Measurements from ENCODE around the gene RBMS2.
"Not testable (repeated sequence)": the region's sequence is repeated elsewhere in the genome, so short reads cannot be mapped to it uniquely, and the experiment has no call there.

Gene RBMS2

GRCh38 chr12:56529656-56530055 lies 8.0 kb downstream of the RBMS2 start:
- H3K4me1 Mint-ChIP-seq = no peaks in the 10 kb centered on the region
- no peak overlapping the region for H3K4me3 Mint-ChIP-seq
- no peak for DNase-seq
- H3K27me3 Mint-ChIP-seq = no peaks in the 10 kb centered on the region
- no peak for ATAC-seq (replicated peaks)
- H3K9me3 Mint-ChIP-seq = no peaks in the 10 kb centered on the region
- peaks cover 0 to 2% of the 10 kb centered on the region in 2 donors for H3K36me3 Mint-ChIP-seq
- H3K27ac Mint-ChIP-seq = no peak overlapping the region

GRCh38 chr12:56530390-56531055 lies 8.9 kb downstream of the RBMS2 start:
- Mint-ChIP-seq H3K4me1 (no peaks in the 10 kb centered on the region), H3K9me3 (no peaks in the 10 kb centered on the region), H3K27ac (no peak overlapping the region), H3K27me3 (peaks cover 0 to 1% of the 10 kb centered on the region in 2 donors), H3K4me3 (no peak overlapping the region), H3K36me3 (peaks cover 0 to 2% of the 10 kb centered on the region in 2 donors)
- no peak for DNase-seq
- no peak for ATAC-seq (replicated peaks)

- no peaks in the 10 kb centered on the region for H3K36me3 Mint-ChIP-seq
- H3K9me3 Mint-ChIP-seq = no peaks in the 10 kb centered on the region
These were observed 15.9 kb downstream of the RBMS2 start for GRCh38 chr12:56537546-56537945.

GRCh38 chr12:56541631-56542030 lies 20.0 kb downstream of the RBMS2 start:
- ATAC-seq (replicated peaks) = no peak
- H3K36me3 Mint-ChIP-seq = no peaks in the 10 kb centered on the region

More at GRCh38 chr12:56537546-56537945, 15.9 kb downstream of the RBMS2 start:
- Mint-ChIP-seq H3K4me3 (no peak overlapping the region), H3K27ac (no peak overlapping the region), H3K27me3 (peaks cover 0 to 4% of the 10 kb centered on the region in 2 donors), H3K4me1 (no peaks in the 10 kb centered on the region)
- DNase-seq (no peak), ATAC-seq (replicated peaks) (no peak)

GRCh38 chr12:56542164-56542563 lies 20.5 kb downstream of the RBMS2 start:
- ATAC-seq (replicated peaks) = no peak

More at GRCh38 chr12:56541631-56542030, 20.0 kb downstream of the RBMS2 start:
- Mint-ChIP-seq H3K27ac (no peak overlapping the region), H3K4me3 (no peak overlapping the region), H3K27me3 (no peaks in the 10 kb centered on the region), H3K9me3 (no peaks in the 10 kb centered on the region), H3K4me1 (no peaks in the 10 kb centered on the region)
- DNase-seq = no peak

GRCh38 chr12:56545023-56545604 lies 23.5 kb downstream of the RBMS2 start:
- ATAC-seq (replicated peaks) = no peak

More at GRCh38 chr12:56542164-56542563, 20.5 kb downstream of the RBMS2 start:
- no peak for DNase-seq
- H3K36me3 Mint-ChIP-seq = no peaks in the 10 kb centered on the region
- H3K27me3 Mint-ChIP-seq = no peaks in the 10 kb centered on the region
- H3K4me3 Mint-ChIP-seq = no peak overlapping the region
- no peak overlapping the region for H3K27ac Mint-ChIP-seq
- no peaks in the 10 kb centered on the region for H3K4me1 Mint-ChIP-seq
- H3K9me3 Mint-ChIP-seq = no peaks in the 10 kb centered on the region

GRCh38 chr12:56546680-56547079 lies 25.1 kb downstream of the RBMS2 start:
- Mint-ChIP-seq H3K9me3 (no peaks in the 10 kb centered on the region), H3K4me3 (no peak overlapping the region), H3K36me3 (no peaks in the 10 kb centered on the region), H3K27ac (no peak overlapping the region), H3K27me3 (no peaks in the 10 kb centered on the region), H3K4me1 (no peaks in the 10 kb centered on the region)
- DNase-seq = no peak
- ATAC-seq (replicated peaks) = no peak

More at GRCh38 chr12:56545023-56545604, 23.5 kb downstream of the RBMS2 start:
- H3K4me3 Mint-ChIP-seq = no peak overlapping the region
- H3K27ac Mint-ChIP-seq = no peak overlapping the region
- no peaks in the 10 kb centered on the region for H3K4me1 Mint-ChIP-seq
- H3K9me3 Mint-ChIP-seq = no peaks in the 10 kb centered on the region
- H3K36me3 Mint-ChIP-seq = no peaks in the 10 kb centered on the region
- H3K27me3 Mint-ChIP-seq = no peaks in the 10 kb centered on the region
- DNase-seq = no peak

GRCh38 chr12:56551070-56551469 lies 29.4 kb downstream of the RBMS2 start:
- DNase-seq (no peak), ATAC-seq (replicated peaks) (no peak)

GRCh38 chr12:56565510-56566101 lies 44.0 kb downstream of the RBMS2 start:
- Mint-ChIP-seq H3K27me3 (no peaks in the 10 kb centered on the region), H3K9me3 (no peaks in the 10 kb centered on the region), H3K36me3 (no peaks in the 10 kb centered on the region), H3K4me3 (peak overlapping the region; percentile 35 to 49), H3K4me1 (peaks cover 9 to 11% of the 10 kb centered on the region in 2 donors), H3K27ac (peak overlapping the region; percentile 66)
- DNase-seq (peak; percentile 5), ATAC-seq (replicated peaks) (peak; percentile 76 to 90)

More at GRCh38 chr12:56551070-56551469, 29.4 kb downstream of the RBMS2 start:
- H3K27ac Mint-ChIP-seq = no peak overlapping the region
- no peaks in the 10 kb centered on the region for H3K4me1 Mint-ChIP-seq
- no peaks in the 10 kb centered on the region for H3K27me3 Mint-ChIP-seq
- no peaks in the 10 kb centered on the region for H3K9me3 Mint-ChIP-seq
- no peak overlapping the region for H3K4me3 Mint-ChIP-seq
- H3K36me3 Mint-ChIP-seq = no peaks in the 10 kb centered on the region

- H3K4me3 Mint-ChIP-seq = no peak overlapping the region
- H3K27ac Mint-ChIP-seq = no peak overlapping the region
- no peaks in the 10 kb centered on the region for H3K9me3 Mint-ChIP-seq
- H3K27me3 Mint-ChIP-seq = no peaks in the 10 kb centered on the region
- ATAC-seq (replicated peaks) (no peak), DNase-seq (no peak)
- no peaks in the 10 kb centered on the region for H3K36me3 Mint-ChIP-seq
- peaks cover 9 to 11% of the 10 kb centered on the region in 2 donors for H3K4me1 Mint-ChIP-seq
These were observed 46.5 kb downstream of the RBMS2 start for GRCh38 chr12:56568146-56568545.

GRCh38 chr12:56571121-56571520 lies 49.5 kb downstream of the RBMS2 start:
- Mint-ChIP-seq H3K27ac (no peak overlapping the region), H3K4me1 (peaks cover 1 to 2% of the 10 kb centered on the region in 2 donors), H3K4me3 (no peak overlapping the region), H3K27me3 (no peaks in the 10 kb centered on the region), H3K9me3 (no peaks in the 10 kb centered on the region), H3K36me3 (no peaks in the 10 kb centered on the region)
- DNase-seq = no peak
- no peak for ATAC-seq (replicated peaks)

- DNase-seq (no peak), ATAC-seq (replicated peaks) (no peak)
- Mint-ChIP-seq H3K4me3 (no peak overlapping the region), H3K36me3 (no peaks in the 10 kb centered on the region), H3K27me3 (no peaks in the 10 kb centered on the region), H3K9me3 (no peaks in the 10 kb centered on the region), H3K4me1 (peaks cover 0 to 2% of the 10 kb centered on the region in 2 donors), H3K27ac (no peak overlapping the region)
These were observed 50.7 kb downstream of the RBMS2 start for GRCh38 chr12:56572288-56572687.

GRCh38 chr12:56574210-56574609 lies 52.6 kb downstream of the RBMS2 start:
- no peaks in the 10 kb centered on the region for H3K36me3 Mint-ChIP-seq
- H3K4me1 Mint-ChIP-seq = peaks cover 0 to 2% of the 10 kb centered on the region in 2 donors
- H3K9me3 Mint-ChIP-seq = no peaks in the 10 kb centered on the region
- no peak overlapping the region for H3K4me3 Mint-ChIP-seq
- no peaks in the 10 kb centered on the region for H3K27me3 Mint-ChIP-seq
- ATAC-seq (replicated peaks) (no peak), DNase-seq (no peak)
- no peak overlapping the region for H3K27ac Mint-ChIP-seq

- not testable (repeated sequence) for H3K4me1 Mint-ChIP-seq; H3K9me3 Mint-ChIP-seq; H3K4me3 Mint-ChIP-seq; ATAC-seq (replicated peaks); H3K27ac Mint-ChIP-seq; DNase-seq; H3K36me3 Mint-ChIP-seq; H3K27me3 Mint-ChIP-seq
These were observed 55.6 kb downstream of the RBMS2 start for GRCh38 chr12:56577248-56577647.
